Astrocyte (in vitro differentiated cells and primary cell): ENCODE data around the gene MDK.

ENCODE experiments used
- EZH2 ChIP-seq: IDR thresholded peaks from 2 replicates; pipeline ENCODE4 v1.6.1; 2012; ENCODE audit warnings: mild to moderate bottlenecking, low read length, inconsistent platforms; ENCODE audit not compliant: insufficient read depth
- TF ChIP-seq, protein P1 (sequence below): IDR thresholded peaks from 2 replicates; pipeline ENCODE4 v1.5.1; 2011; ENCODE audit warnings: low read depth, mild to moderate bottlenecking, inconsistent platforms, low read length, moderate library complexity; ENCODE audit not compliant: insufficient read depth

DNA sequence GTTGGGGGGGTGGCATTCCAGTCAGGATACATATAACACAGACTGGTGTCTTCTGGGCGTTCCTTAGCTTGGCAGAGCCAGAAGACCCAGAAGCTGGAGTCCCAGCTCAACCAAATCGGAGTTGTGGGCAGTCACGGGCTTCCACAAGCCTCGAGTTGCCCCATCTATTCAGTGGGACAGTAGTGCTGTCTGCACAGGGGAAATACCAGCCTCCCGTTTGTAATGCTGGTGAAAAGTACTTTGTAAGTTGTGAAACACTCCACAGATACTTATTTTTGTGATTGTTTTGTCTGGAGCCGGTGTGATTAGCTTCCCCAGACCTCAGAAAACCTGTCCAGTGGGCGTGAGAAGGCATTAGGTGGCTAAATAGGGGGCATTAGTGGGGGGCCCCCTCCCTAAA lies 20.6 kb upstream of the MDK start:
- TF ChIP-seq, protein P1, sequence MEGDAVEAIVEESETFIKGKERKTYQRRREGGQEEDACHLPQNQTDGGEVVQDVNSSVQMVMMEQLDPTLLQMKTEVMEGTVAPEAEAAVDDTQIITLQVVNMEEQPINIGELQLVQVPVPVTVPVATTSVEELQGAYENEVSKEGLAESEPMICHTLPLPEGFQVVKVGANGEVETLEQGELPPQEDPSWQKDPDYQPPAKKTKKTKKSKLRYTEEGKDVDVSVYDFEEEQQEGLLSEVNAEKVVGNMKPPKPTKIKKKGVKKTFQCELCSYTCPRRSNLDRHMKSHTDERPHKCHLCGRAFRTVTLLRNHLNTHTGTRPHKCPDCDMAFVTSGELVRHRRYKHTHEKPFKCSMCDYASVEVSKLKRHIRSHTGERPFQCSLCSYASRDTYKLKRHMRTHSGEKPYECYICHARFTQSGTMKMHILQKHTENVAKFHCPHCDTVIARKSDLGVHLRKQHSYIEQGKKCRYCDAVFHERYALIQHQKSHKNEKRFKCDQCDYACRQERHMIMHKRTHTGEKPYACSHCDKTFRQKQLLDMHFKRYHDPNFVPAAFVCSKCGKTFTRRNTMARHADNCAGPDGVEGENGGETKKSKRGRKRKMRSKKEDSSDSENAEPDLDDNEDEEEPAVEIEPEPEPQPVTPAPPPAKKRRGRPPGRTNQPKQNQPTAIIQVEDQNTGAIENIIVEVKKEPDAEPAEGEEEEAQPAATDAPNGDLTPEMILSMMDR = no peak
- no peak for TF ChIP-seq EZH2
